HG02884 (cell line): ENCODE data around the gene LCN15.
"Not testable (repeated sequence)": the region's sequence is repeated elsewhere in the genome, so short reads cannot be mapped to it uniquely, and the experiment has no call there.

Experiments
- ATAC-seq: cut with Tn5 transposase; IDR thresholded peaks from one replicate; pipeline ENCODE4 v1.9.1; 2021; ENCODE audit warnings: mild to moderate bottlenecking, moderate library complexity; ENCODE audit not compliant: unreplicated experiment

The LCN15 gene

GRCh38 chr9:136723362-136723976, 40.8 kb downstream of the LCN15 start:
- no peak for ATAC-seq

GRCh38 chr9:136722969-136723356, 41.4 kb downstream of the LCN15 start:
- no peak for ATAC-seq

GRCh38 chr9:136722093-136722968, 42.0 kb downstream of the LCN15 start:
- ATAC-seq = no peak

GRCh38 chr9:136721339-136722092, 42.8 kb downstream of the LCN15 start:
- no peak for ATAC-seq

GRCh38 chr9:136720898-136721338, 43.4 kb downstream of the LCN15 start:
- ATAC-seq = no peak

GRCh38 chr9:136720251-136720897, 43.9 kb downstream of the LCN15 start:
- no peak for ATAC-seq

- ATAC-seq = no peak
These were observed 45.0 kb downstream of the LCN15 start for GRCh38 chr9:136719195-136719880.

GRCh38 chr9:136718345-136719194, 45.7 kb downstream of the LCN15 start:
- ATAC-seq = no peak

- no peak for ATAC-seq
These were observed 46.9 kb downstream of the LCN15 start for GRCh38 chr9:136717399-136717798.

GRCh38 chr9:136714893-136715274, 49.4 kb downstream of the LCN15 start:
- no peak for ATAC-seq

- ATAC-seq = no peak
These were observed 50.0 kb downstream of the LCN15 start for GRCh38 chr9:136714096-136714892.

- ATAC-seq = no peak
These were observed 50.8 kb downstream of the LCN15 start for GRCh38 chr9:136713550-136713949.

- ATAC-seq = no peak
These were observed 51.4 kb downstream of the LCN15 start for GRCh38 chr9:136712690-136713544.

- ATAC-seq = no peak
These were observed 52.3 kb downstream of the LCN15 start, which contains the start of gene DIPK1B for GRCh38 chr9:136711751-136712689. TSS of gene DIPK1B (plus strand) at chr9:136712572. CDS start at chr9:136712666, 94 bp downstream.

GRCh38 chr9:136711219-136711648, 53.1 kb downstream of the LCN15 start:
- ATAC-seq = not testable (repeated sequence)

- no peak for ATAC-seq
These were observed 53.8 kb downstream of the LCN15 start for GRCh38 chr9:136710543-136710942.
